DND-41 (cell line): ENCODE data around the gene ZNF462.

Source experiments
- ATAC-seq: fragments of 200-7000 bp; cut with Tn5 transposase; 3 replicates; pipeline ENCODE4 v1.9.1; 2021; ENCODE audit warnings: low read depth; ENCODE audit not compliant: insufficient read depth
- DNase-seq: peaks from one replicate; pipeline ENCODE4 v3.0.0-alpha.2; 2020
- H2AFZ ChIP-seq: 2 replicates; pipeline ENCODE4 v1.6.0; 2012; ENCODE audit warnings: low read depth, low read length
- H3K27ac ChIP-seq: 2 replicates; pipeline ENCODE4 v1.5.1; 2012; ENCODE audit warnings: low read length, inconsistent platforms
- H3K27me3 ChIP-seq: fragments of 200-600 bp; sonication (generic); 2 replicates; pipeline ENCODE4 v1.6.0; 2012; ENCODE audit warnings: low read length, mild to moderate bottlenecking, inconsistent platforms; ENCODE audit not compliant: insufficient read depth, poor library complexity
- H3K36me3 ChIP-seq: 2 replicates; pipeline ENCODE4 v1.5.1; 2012; ENCODE audit warnings: low read length, inconsistent platforms; ENCODE audit not compliant: insufficient read depth
- H3K4me1 ChIP-seq: 2 replicates; pipeline ENCODE4 v1.5.1; 2012; ENCODE audit warnings: mild to moderate bottlenecking, low read length; ENCODE audit not compliant: insufficient read depth
- H3K4me2 ChIP-seq: 2 replicates; pipeline ENCODE4 v1.6.0; 2012; ENCODE audit warnings: mild to moderate bottlenecking, moderate library complexity, low read length, inconsistent platforms; ENCODE audit not compliant: insufficient read depth
- H3K4me3 ChIP-seq, 2 experiments: fragments of 200-600 bp in 1 of 2; shearing (Covaris generic) in 1 of 2; 2 replicates each; pipeline ENCODE4 v1.5.1; 2012 to 2016; ENCODE audit warnings: inconsistent platforms in 2 of 2, low read length in 2 of 2, mild to moderate bottlenecking in 2 of 2, low read depth in 1 of 2, moderate library complexity in 1 of 2
- H3K79me2 ChIP-seq: 2 replicates; pipeline ENCODE4 v1.6.0; 2012; ENCODE audit warnings: low read length, inconsistent platforms; ENCODE audit not compliant: insufficient read depth
- H3K9ac ChIP-seq: 2 replicates; pipeline ENCODE4 v1.6.0; 2012; ENCODE audit warnings: low read depth, mild to moderate bottlenecking, inconsistent platforms, low read length, moderate library complexity
- H3K9me3 ChIP-seq: 2 replicates; pipeline ENCODE4 v1.5.1; 2012; ENCODE audit warnings: low read length, moderate library complexity, mild to moderate bottlenecking, inconsistent platforms; ENCODE audit not compliant: insufficient read depth, severe bottlenecking
- H4K20me1 ChIP-seq: 2 replicates; pipeline ENCODE4 v1.6.0; 2012; ENCODE audit warnings: low read length; ENCODE audit not compliant: insufficient read depth
- EZH2 ChIP-seq: IDR thresholded peaks from 3 replicates; pipeline ENCODE4 v1.6.1; 2012; ENCODE audit warnings: borderline replicate concordance, low read depth, mild to moderate bottlenecking, moderate library complexity, low read length, inconsistent platforms; ENCODE audit not compliant: severe bottlenecking
- TF ChIP-seq, protein P1 (sequence below): IDR thresholded peaks from 2 replicates; pipeline ENCODE4 v1.5.1; 2012; ENCODE audit warnings: borderline replicate concordance, low read length, moderate library complexity, mild to moderate bottlenecking; ENCODE audit not compliant: poor library complexity, severe bottlenecking; ENCODE audit errors: extremely low read depth

ZNF462 gene

GRCh38 chr9:106960258-106960657 lies 97.3 kb downstream of the ZNF462 start:
- Histone ChIP-seq H3K79me2 (no peaks in the 10 kb centered on the region), H3K4me2 (no peak overlapping the region), H3K4me1 (peaks cover 13% of the 10 kb centered on the region), H3K9me3 (no peaks in the 10 kb centered on the region), H3K4me3 (no peak overlapping the region), H2AFZ (no peak overlapping the region), H3K9ac (no peak overlapping the region), H3K36me3 (no peaks in the 10 kb centered on the region), H3K27ac (no peak overlapping the region), H3K27me3 (no peaks in the 10 kb centered on the region), H4K20me1 (no peaks in the 10 kb centered on the region)
- DNase-seq = no peak
- TF ChIP-seq, protein P1, sequence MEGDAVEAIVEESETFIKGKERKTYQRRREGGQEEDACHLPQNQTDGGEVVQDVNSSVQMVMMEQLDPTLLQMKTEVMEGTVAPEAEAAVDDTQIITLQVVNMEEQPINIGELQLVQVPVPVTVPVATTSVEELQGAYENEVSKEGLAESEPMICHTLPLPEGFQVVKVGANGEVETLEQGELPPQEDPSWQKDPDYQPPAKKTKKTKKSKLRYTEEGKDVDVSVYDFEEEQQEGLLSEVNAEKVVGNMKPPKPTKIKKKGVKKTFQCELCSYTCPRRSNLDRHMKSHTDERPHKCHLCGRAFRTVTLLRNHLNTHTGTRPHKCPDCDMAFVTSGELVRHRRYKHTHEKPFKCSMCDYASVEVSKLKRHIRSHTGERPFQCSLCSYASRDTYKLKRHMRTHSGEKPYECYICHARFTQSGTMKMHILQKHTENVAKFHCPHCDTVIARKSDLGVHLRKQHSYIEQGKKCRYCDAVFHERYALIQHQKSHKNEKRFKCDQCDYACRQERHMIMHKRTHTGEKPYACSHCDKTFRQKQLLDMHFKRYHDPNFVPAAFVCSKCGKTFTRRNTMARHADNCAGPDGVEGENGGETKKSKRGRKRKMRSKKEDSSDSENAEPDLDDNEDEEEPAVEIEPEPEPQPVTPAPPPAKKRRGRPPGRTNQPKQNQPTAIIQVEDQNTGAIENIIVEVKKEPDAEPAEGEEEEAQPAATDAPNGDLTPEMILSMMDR = no peak
- TF ChIP-seq EZH2 = no peak
- ATAC-seq = no peak

DNA sequence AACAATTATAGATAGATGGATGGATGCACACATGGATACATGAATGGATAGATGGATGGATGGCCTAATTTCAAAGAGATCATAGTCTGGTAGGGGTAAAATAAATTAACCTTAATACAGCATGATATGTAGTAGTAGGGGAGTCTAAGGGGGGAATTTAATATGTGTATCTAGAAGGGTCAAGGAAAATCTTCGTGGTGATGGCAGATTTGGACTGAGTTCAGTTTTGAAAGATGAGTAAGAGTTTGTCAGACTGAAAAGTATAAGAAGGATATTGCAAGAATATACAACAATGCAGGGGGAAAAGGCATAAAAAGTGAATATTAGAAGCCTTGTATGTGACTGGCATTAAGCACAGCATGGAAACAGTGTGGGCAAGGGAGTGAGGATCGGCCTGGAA lies 98.7 kb downstream of the ZNF462 start:
- no peak for DNase-seq
- ATAC-seq = no peak
- Histone ChIP-seq H3K4me1 (peaks cover 12% of the 10 kb centered on the region), H3K9me3 (no peaks in the 10 kb centered on the region), H3K9ac (no peak overlapping the region), H3K27me3 (no peaks in the 10 kb centered on the region), H3K4me2 (no peak overlapping the region), H3K4me3 (no peak overlapping the region), H4K20me1 (no peaks in the 10 kb centered on the region), H3K27ac (no peak overlapping the region), H3K36me3 (no peaks in the 10 kb centered on the region), H3K79me2 (no peaks in the 10 kb centered on the region), H2AFZ (no peak overlapping the region)
- TF ChIP-seq EZH2 = no peak
- TF ChIP-seq, protein P1 = no peak

GRCh38 chr9:106962122-106962521 lies 99.2 kb downstream of the ZNF462 start:
- no peak for TF ChIP-seq EZH2
- TF ChIP-seq, protein P1 = no peak
- H3K27ac ChIP-seq = no peak overlapping the region
- no peak overlapping the region for H3K4me2 ChIP-seq
- H3K36me3 ChIP-seq = no peaks in the 10 kb centered on the region
- no peak for ATAC-seq
- DNase-seq = no peak
- peaks cover 12% of the 10 kb centered on the region for H3K4me1 ChIP-seq
- H3K27me3 ChIP-seq = no peaks in the 10 kb centered on the region
- H3K79me2 ChIP-seq = no peaks in the 10 kb centered on the region
- H3K9me3 ChIP-seq = no peaks in the 10 kb centered on the region
- H2AFZ ChIP-seq = no peak overlapping the region
- H3K4me3 ChIP-seq = no peak overlapping the region
- no peaks in the 10 kb centered on the region for H4K20me1 ChIP-seq
- H3K9ac ChIP-seq = no peak overlapping the region
